BLaER1 (cell line): ENCODE measurements around the gene MAML1.

ENCODE experiments used
- H3K27ac ChIP-seq: shearing (Covaris generic); formaldehyde crosslinking; 2 replicates; pipeline ENCODE4 v1.8.1; 2022
- H3K27me3 ChIP-seq: shearing (Covaris generic); formaldehyde crosslinking; 2 replicates; pipeline ENCODE4 v1.8.1; 2022
- H3K36me3 ChIP-seq: shearing (Covaris generic); formaldehyde crosslinking; 2 replicates; pipeline ENCODE4 v1.8.1; 2022
- H3K4me1 ChIP-seq: shearing (Covaris generic); formaldehyde crosslinking; 2 replicates; pipeline ENCODE4 v1.8.1; 2022
- H3K4me2 ChIP-seq: shearing (Covaris generic); formaldehyde crosslinking; 2 replicates; pipeline ENCODE4 v1.8.1; 2022
- H3K4me3 ChIP-seq: shearing (Covaris generic); formaldehyde crosslinking; 2 replicates; pipeline ENCODE4 v1.8.1; 2022
- H3K9ac ChIP-seq: shearing (Covaris generic); formaldehyde crosslinking; 2 replicates; pipeline ENCODE4 v1.8.1; 2022
- H3K9me3 ChIP-seq: shearing (Covaris generic); formaldehyde crosslinking; 2 replicates; pipeline ENCODE4 v1.8.1; 2022
- H4K20me1 ChIP-seq: shearing (Covaris generic); formaldehyde crosslinking; 2 replicates; pipeline ENCODE4 v1.8.1; 2022
- Cebpa-rat ChIP-seq: shearing (Covaris generic); IDR thresholded peaks from 2 replicates; pipeline ENCODE4 v1.8.1; 2022

MAML1 gene

DNA sequence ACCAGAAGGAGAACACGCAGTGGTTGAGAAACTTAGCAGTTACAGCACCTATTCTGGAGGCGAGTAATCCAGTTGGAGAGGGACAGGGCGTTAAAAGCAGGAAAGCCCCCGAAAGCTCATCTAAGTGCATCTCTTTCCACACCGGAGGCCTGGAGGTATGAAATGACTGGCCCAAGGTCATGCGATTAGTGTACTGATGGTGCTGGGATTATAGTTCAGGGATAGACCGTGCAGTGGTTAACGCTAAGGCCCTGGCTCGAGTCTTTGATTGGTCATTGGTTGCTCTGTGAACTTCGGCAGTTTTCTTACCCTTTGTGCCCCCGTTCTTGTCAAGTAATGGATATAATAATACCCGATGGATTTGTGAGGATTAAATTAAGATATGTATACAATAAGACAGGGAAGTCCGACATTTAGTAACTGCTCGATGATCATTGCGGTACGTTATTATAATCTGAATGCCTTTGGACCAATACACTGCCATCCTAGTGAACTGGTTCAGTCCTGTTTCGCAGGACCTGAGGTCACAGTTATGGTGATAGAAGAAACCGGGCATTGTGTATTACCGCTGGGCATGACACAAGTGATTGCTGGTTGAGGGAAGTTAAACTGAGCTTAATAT, 32.9 kb upstream of the MAML1 start:
- Histone ChIP-seq H3K4me3 (peak overlapping the region; percentile 88), H4K20me1 (peaks cover 58% of the 10 kb centered on the region), H3K27ac (peak overlapping the region; percentile 99), H3K4me1 (peaks cover 43% of the 10 kb centered on the region), H3K36me3 (peaks cover 39% of the 10 kb centered on the region), H3K4me2 (peak overlapping the region; percentile 77), H3K9ac (peak overlapping the region; percentile 100), H3K27me3 (no peaks in the 10 kb centered on the region), H3K9me3 (no peaks in the 10 kb centered on the region)
- no peak for TF ChIP-seq Cebpa-rat

DNA sequence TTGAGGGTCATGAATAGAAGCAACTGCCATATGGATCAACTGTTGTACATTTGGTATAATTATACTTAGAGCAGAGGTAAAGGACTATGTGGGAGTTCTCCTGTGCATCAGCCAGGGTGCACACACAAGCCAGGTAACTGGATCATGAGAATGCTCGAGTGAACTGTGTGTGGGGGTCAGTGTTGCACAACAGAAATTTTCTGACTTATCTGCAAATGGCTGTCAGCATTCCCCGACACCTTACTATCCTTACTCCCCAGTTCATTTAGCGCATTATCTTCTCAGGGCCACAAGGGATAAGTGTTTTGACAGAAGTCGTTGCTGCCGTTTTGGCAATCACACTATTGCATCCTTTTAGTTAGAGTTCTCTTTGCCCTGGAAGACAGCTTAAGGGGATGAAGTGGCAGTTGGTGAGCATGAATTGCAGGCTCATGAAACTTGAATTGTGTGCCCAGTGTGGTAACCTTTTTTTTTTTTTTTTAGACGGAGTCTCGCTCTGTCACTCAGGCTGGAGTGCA, 32.2 kb upstream of the MAML1 start:
- Histone ChIP-seq H3K4me1 (peaks cover 43% of the 10 kb centered on the region), H3K9me3 (no peaks in the 10 kb centered on the region), H3K4me3 (peak overlapping the region; percentile 88), H4K20me1 (peaks cover 66% of the 10 kb centered on the region), H3K27ac (peak overlapping the region; percentile 99), H3K27me3 (no peaks in the 10 kb centered on the region), H3K36me3 (peaks cover 46% of the 10 kb centered on the region), H3K4me2 (peak overlapping the region; percentile 77), H3K9ac (peak overlapping the region; percentile 100)
- 0 out of 2 replicates have a peak, but pooled peaks have one; percentile 21 for TF ChIP-seq Cebpa-rat

GRCh38 chr5:179716286-179716685, 16.3 kb upstream of the MAML1 start:
- no peak overlapping the region for H3K4me2 ChIP-seq
- H3K9ac ChIP-seq = no peak overlapping the region
- H3K27ac ChIP-seq = no peak overlapping the region
- H3K36me3 ChIP-seq = peaks cover 99% of the 10 kb centered on the region
- H4K20me1 ChIP-seq = peaks cover 54% of the 10 kb centered on the region
- no peaks in the 10 kb centered on the region for H3K4me1 ChIP-seq
- no peak for TF ChIP-seq Cebpa-rat
- no peaks in the 10 kb centered on the region for H3K27me3 ChIP-seq
- H3K9me3 ChIP-seq = no peaks in the 10 kb centered on the region
- H3K4me3 ChIP-seq = no peak overlapping the region

DNA sequence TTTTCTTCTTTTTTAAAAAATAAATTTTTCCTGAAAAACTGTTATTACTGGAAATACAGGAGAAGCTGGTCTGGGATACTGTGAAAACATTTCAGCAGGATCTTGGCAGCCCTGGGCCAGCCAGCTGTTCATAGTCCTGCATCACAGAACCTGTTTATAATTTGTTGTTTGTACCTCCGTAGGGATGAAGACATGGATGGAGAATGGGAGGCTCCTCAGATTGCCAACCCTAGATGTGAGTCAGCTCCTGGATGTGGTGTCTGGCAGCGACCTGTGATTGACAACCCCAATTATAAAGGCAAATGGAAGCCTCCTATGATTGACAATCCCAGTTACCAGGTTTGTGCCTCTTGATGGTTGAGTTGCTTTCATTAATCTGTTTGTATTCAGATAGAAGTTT, 12.4 kb upstream of the MAML1 start:
- Histone ChIP-seq H3K4me3 (no peak overlapping the region), H3K4me2 (no peak overlapping the region), H3K36me3 (peaks cover 98% of the 10 kb centered on the region), H4K20me1 (peaks cover 64% of the 10 kb centered on the region), H3K9ac (no peak overlapping the region), H3K4me1 (no peaks in the 10 kb centered on the region), H3K9me3 (no peaks in the 10 kb centered on the region), H3K27me3 (no peaks in the 10 kb centered on the region), H3K27ac (no peak overlapping the region)
- no peak for TF ChIP-seq Cebpa-rat

DNA sequence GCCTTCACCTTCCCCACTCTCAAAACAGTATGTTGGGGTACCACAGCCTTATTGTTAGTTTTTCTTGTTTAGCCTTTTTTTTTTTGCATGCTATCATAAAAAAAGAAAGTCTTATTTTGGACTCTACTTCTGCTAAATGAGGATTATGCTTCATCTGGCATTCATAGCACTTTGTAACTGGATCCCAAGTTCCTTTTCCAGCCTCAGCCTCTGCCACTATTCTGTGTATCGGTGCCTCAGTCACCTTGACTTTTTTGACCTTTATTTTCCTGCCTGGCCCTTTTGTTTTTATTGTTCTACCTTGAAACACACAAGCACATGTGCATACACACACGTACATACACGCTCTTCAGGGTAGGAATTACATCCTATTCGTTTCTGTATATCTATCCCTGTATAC, 8.5 kb upstream of the MAML1 start:
- H4K20me1 ChIP-seq = peaks cover 40% of the 10 kb centered on the region
- H3K27me3 ChIP-seq = no peaks in the 10 kb centered on the region

GRCh38 chr5:179727106-179727505, 5.5 kb upstream of the MAML1 start:
- peaks cover 93% of the 10 kb centered on the region for H3K36me3 ChIP-seq
- H3K27me3 ChIP-seq = no peaks in the 10 kb centered on the region
- H3K4me2 ChIP-seq = no peak overlapping the region
- H3K9ac ChIP-seq = no peak overlapping the region
- H3K27ac ChIP-seq = no peak overlapping the region
- peaks cover 6% of the 10 kb centered on the region for H3K4me1 ChIP-seq
- H3K9me3 ChIP-seq = no peaks in the 10 kb centered on the region
- peaks cover 20% of the 10 kb centered on the region; the same call in 1 of the 2 replicates for H4K20me1 ChIP-seq
- no peak overlapping the region for H3K4me3 ChIP-seq
- TF ChIP-seq Cebpa-rat = no peak

More for the DNA sequence above, 8.5 kb upstream of the MAML1 start:
- Histone ChIP-seq H3K9me3 (no peaks in the 10 kb centered on the region), H3K4me3 (no peak overlapping the region), H3K27ac (no peak overlapping the region), H3K4me1 (no peaks in the 10 kb centered on the region), H3K9ac (no peak overlapping the region), H3K36me3 (peaks cover 98% of the 10 kb centered on the region), H3K4me2 (no peak overlapping the region)
- TF ChIP-seq Cebpa-rat = no peak

DNA sequence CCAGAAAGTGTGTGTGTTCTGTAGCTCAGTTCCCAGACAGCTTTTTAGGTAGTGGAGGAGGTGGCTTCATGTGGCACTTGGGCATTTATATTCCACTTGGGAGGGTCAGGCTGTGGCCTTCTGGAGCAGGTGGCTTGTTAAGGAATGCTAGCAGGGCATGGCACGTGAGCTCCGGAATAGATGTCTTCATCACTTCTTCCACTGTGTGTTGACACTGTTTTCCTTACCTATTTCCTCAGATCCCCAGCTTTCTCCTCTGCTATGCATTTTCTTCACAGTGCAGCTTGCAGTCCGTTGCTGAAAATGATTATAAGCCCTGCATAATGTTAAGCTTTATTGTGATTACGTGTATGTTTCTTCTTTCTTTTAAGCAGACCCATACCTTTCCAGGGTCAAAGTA, 3.3 kb upstream of the MAML1 start:
- Histone ChIP-seq H3K27me3 (no peaks in the 10 kb centered on the region), H3K27ac (no peak overlapping the region), H3K4me3 (no peak overlapping the region), H3K4me1 (peaks cover 12% of the 10 kb centered on the region), H3K9ac (no peak overlapping the region), H3K36me3 (peaks cover 71% of the 10 kb centered on the region), H3K4me2 (no peak overlapping the region), H4K20me1 (peaks cover 18% of the 10 kb centered on the region), H3K9me3 (no peaks in the 10 kb centered on the region)
- no peak for TF ChIP-seq Cebpa-rat

- no peaks in the 10 kb centered on the region for H3K27me3 ChIP-seq
- H3K4me3 ChIP-seq = no peak overlapping the region
- H3K9ac ChIP-seq = no peak overlapping the region
- H3K27ac ChIP-seq = no peak overlapping the region
- peaks cover 16% of the 10 kb centered on the region for H3K4me1 ChIP-seq
- no peaks in the 10 kb centered on the region for H3K9me3 ChIP-seq
- H3K36me3 ChIP-seq = peaks cover 67% of the 10 kb centered on the region
- H4K20me1 ChIP-seq = peaks cover 21% of the 10 kb centered on the region
- H3K4me2 ChIP-seq = no peak overlapping the region
- TF ChIP-seq Cebpa-rat = no peak
These were observed 2.9 kb upstream of the MAML1 start for GRCh38 chr5:179729727-179730126.

- Histone ChIP-seq H3K9ac (no peak overlapping the region), H3K36me3 (peaks cover 61% of the 10 kb centered on the region), H3K27ac (no peak overlapping the region), H3K4me1 (peaks cover 22% of the 10 kb centered on the region), H3K27me3 (no peaks in the 10 kb centered on the region), H3K4me3 (no peak overlapping the region), H3K4me2 (no peak overlapping the region), H3K9me3 (no peaks in the 10 kb centered on the region), H4K20me1 (peaks cover 25% of the 10 kb centered on the region)
- TF ChIP-seq Cebpa-rat = no peak
These were observed 2.3 kb upstream of the MAML1 start for GRCh38 chr5:179730356-179730755.

DNA sequence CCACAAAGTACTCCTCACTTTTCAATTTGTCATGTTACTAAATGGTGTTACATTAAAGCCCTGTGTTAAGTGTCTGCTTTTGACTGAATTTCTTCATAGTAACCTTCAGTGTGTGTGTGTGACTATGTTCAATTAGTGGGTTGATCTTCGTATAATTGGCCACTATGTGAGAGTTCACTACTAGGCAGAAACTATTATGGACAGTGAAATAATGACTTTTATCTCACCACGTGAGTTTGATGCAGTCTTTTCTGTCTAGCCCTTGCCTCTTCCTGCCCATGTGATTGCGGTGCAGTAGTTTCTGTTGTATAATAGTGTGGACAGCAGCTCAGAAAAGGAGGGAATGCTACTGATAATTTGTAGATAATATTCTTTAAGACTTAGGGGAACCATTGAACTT, 1.8 kb upstream of the MAML1 start:
- Histone ChIP-seq H3K27me3 (no peaks in the 10 kb centered on the region), H3K36me3 (peaks cover 58% of the 10 kb centered on the region), H4K20me1 (peaks cover 30% of the 10 kb centered on the region), H3K4me2 (no peak overlapping the region), H3K27ac (no peak overlapping the region), H3K9me3 (no peaks in the 10 kb centered on the region), H3K9ac (no peak overlapping the region), H3K4me3 (no peak overlapping the region), H3K4me1 (peaks cover 27% of the 10 kb centered on the region)
- no peak for TF ChIP-seq Cebpa-rat
